ENCODE measurements around the gene PIGM.

Gene PIGM

GRCh38 chr1:159996653-159997052 lies 35.1 kb downstream of the PIGM start:
- DNase-seq (ENCODE audit: insufficient read length, low spot score) (peak; percentile 60), FAIRE-seq (peak; percentile 75)
- TF ChIP-seq POLR2A (IDR thresholded peaks at IDR 0.05; ENCODE audit: low read depth, low read length): no peak

GRCh38 chr1:159994896-159995295 lies 36.9 kb downstream of the PIGM start:
- DNase-seq (ENCODE audit: insufficient read length, low spot score) (no peak), FAIRE-seq (no peak)
- no peak for TF ChIP-seq POLR2A (IDR thresholded peaks at IDR 0.05; ENCODE audit: low read depth, low read length)

GRCh38 chr1:159993911-159994310 lies 37.9 kb downstream of the PIGM start:
- no peak for DNase-seq (ENCODE audit: insufficient read length, low spot score)
- TF ChIP-seq POLR2A (IDR thresholded peaks at IDR 0.05; ENCODE audit: low read depth, low read length): no peak
- FAIRE-seq: no peak

GRCh38 chr1:159992161-159992560 lies 39.6 kb downstream of the PIGM start:
- DNase-seq (ENCODE audit: insufficient read length, low spot score) (no peak), FAIRE-seq (no peak)
- TF ChIP-seq POLR2A (IDR thresholded peaks at IDR 0.05; ENCODE audit: low read depth, low read length): no peak

GRCh38 chr1:159991513-159991912 lies 40.3 kb downstream of the PIGM start:
- DNase-seq (ENCODE audit: insufficient read length, low spot score) (no peak), FAIRE-seq (no peak)
- no peak for TF ChIP-seq POLR2A (IDR thresholded peaks at IDR 0.05; ENCODE audit: low read depth, low read length)

GRCh38 chr1:159990005-159990404 lies 41.8 kb downstream of the PIGM start:
- DNase-seq (ENCODE audit: insufficient read length, low spot score): no peak
- TF ChIP-seq POLR2A (IDR thresholded peaks at IDR 0.05; ENCODE audit: low read depth, low read length): no peak
- no peak for FAIRE-seq

- FAIRE-seq: no peak
- no peak for DNase-seq (ENCODE audit: insufficient read length, low spot score)
- no peak for TF ChIP-seq POLR2A (IDR thresholded peaks at IDR 0.05; ENCODE audit: low read depth, low read length)
These were observed 42.2 kb downstream of the PIGM start for GRCh38 chr1:159989581-159989980.

- no peak for FAIRE-seq
- no peak for TF ChIP-seq POLR2A (IDR thresholded peaks at IDR 0.05; ENCODE audit: low read depth, low read length)
These were observed 43.8 kb downstream of the PIGM start for GRCh38 chr1:159988006-159988405.

GRCh38 chr1:159987186-159987585 lies 44.6 kb downstream of the PIGM start:
- FAIRE-seq (no peak), DNase-seq (ENCODE audit: insufficient read length, low spot score) (no peak)
- TF ChIP-seq POLR2A (IDR thresholded peaks at IDR 0.05; ENCODE audit: low read depth, low read length): no peak

More at GRCh38 chr1:159988006-159988405, 43.8 kb downstream of the PIGM start:
- DNase-seq (ENCODE audit: insufficient read length, low spot score): no peak

- no peak for FAIRE-seq
- TF ChIP-seq POLR2A (IDR thresholded peaks at IDR 0.05; ENCODE audit: low read depth, low read length): no peak
These were observed 45.3 kb downstream of the PIGM start for GRCh38 chr1:159986531-159986930.

GRCh38 chr1:159986093-159986492 lies 45.7 kb downstream of the PIGM start:
- no peak for FAIRE-seq
- no peak for TF ChIP-seq POLR2A (IDR thresholded peaks at IDR 0.05; ENCODE audit: low read depth, low read length)
- DNase-seq (ENCODE audit: insufficient read length, low spot score): no peak

More at GRCh38 chr1:159986531-159986930, 45.3 kb downstream of the PIGM start:
- DNase-seq (ENCODE audit: insufficient read length, low spot score): no peak

GRCh38 chr1:159985473-159985872 lies 46.3 kb downstream of the PIGM start:
- DNase-seq (ENCODE audit: insufficient read length, low spot score): no peak
- FAIRE-seq: no peak
- no peak for TF ChIP-seq POLR2A (IDR thresholded peaks at IDR 0.05; ENCODE audit: low read depth, low read length)

- TF ChIP-seq POLR2A (IDR thresholded peaks at IDR 0.05; ENCODE audit: low read depth, low read length): no peak
- no peak for FAIRE-seq
- no peak for DNase-seq (ENCODE audit: insufficient read length, low spot score)
These were observed 48.1 kb downstream of the PIGM start for GRCh38 chr1:159983681-159984080.

GRCh38 chr1:159982280-159982679 lies 49.5 kb downstream of the PIGM start:
- TF ChIP-seq POLR2A (IDR thresholded peaks at IDR 0.05; ENCODE audit: low read depth, low read length): no peak
- no peak for FAIRE-seq

GRCh38 chr1:159981351-159982055 lies 50.3 kb downstream of the PIGM start:
- DNase-seq (ENCODE audit: insufficient read length, low spot score): no peak
- TF ChIP-seq POLR2A (IDR thresholded peaks at IDR 0.05; ENCODE audit: low read depth, low read length): no peak
- FAIRE-seq: no peak

More at GRCh38 chr1:159982280-159982679, 49.5 kb downstream of the PIGM start:
- DNase-seq (ENCODE audit: insufficient read length, low spot score): no peak
